ENCODE measurements around the gene GAB3.

GRCh38 chrX:154724993-154725756 lies 25.7 kb downstream of the GAB3 start:
- TF ChIP-seq CTCF (IDR thresholded peaks at IDR 0.05; ENCODE audit: insufficient read depth, low read length) (no peak), REST (IDR thresholded peaks at IDR 0.05; ENCODE audit: insufficient replicate concordance, low read depth) (no peak)
